HepG2 (cell line): ENCODE data around the gene FDXACB1. TPM values are rescaled to one million over a fixed set of nuclear protein-coding genes. Genes with fewer than 3 reads are reported as not detected.

Experiments
- EHMT2 ChIP-seq: fragments of 200-600 bp; sonication (generic); IDR thresholded peaks from 2 replicates; pipeline ENCODE4 v1.7.0; 2017; ENCODE audit warnings: antibody characterized with exemption, low read depth, low read length, borderline replicate concordance
- FLYWCH1 ChIP-seq: sonication (generic); formaldehyde crosslinking; IDR thresholded peaks from 2 replicates; pipeline ENCODE4 v1.8.1; 2023; ENCODE audit warnings: mild to moderate bottlenecking, missing genetic modification reagents
- HOXA9 ChIP-seq: sonication (generic); formaldehyde crosslinking; IDR thresholded peaks from 2 replicates; pipeline ENCODE4 v1.8.1; 2022; ENCODE audit warnings: missing genetic modification reagents, mild to moderate bottlenecking, moderate library complexity, borderline replicate concordance
- KAT2B ChIP-seq: fragments of 150-350 bp; IDR thresholded peaks from 2 replicates; pipeline ENCODE4 v1.6.1; 2014; ENCODE audit warnings: low read depth, low read length, borderline replicate concordance
- KDM4B ChIP-seq: sonication (generic); formaldehyde crosslinking; IDR thresholded peaks from 2 replicates; pipeline ENCODE4 v1.4.0; 2020; ENCODE audit warnings: missing genetic modification reagents
- RAD51 ChIP-seq: fragments of 450-650 bp; IDR thresholded peaks from 2 replicates; pipeline ENCODE4 v1.6.1; 2016; ENCODE audit warnings: borderline replicate concordance
- SIN3B ChIP-seq: fragments of 150-350 bp; IDR thresholded peaks from 2 replicates; pipeline ENCODE4 v1.6.1; 2014; ENCODE audit warnings: low read length
- THYN1 ChIP-seq: sonication (generic); formaldehyde crosslinking; IDR thresholded peaks from 2 replicates; pipeline ENCODE4 v1.8.1; 2023; ENCODE audit warnings: low read depth, mild to moderate bottlenecking, moderate library complexity, missing genetic modification reagents, borderline replicate concordance
- ZBTB20 ChIP-seq: sonication (generic); formaldehyde crosslinking; IDR thresholded peaks from 2 replicates; pipeline ENCODE4 v1.8.1; 2023; ENCODE audit warnings: missing genetic modification reagents, low read depth, mild to moderate bottlenecking, borderline replicate concordance
- ZFP1 ChIP-seq: IDR thresholded peaks from 2 replicates; pipeline ENCODE4 v1.6.1; 2016
- ZNF205 ChIP-seq: IDR thresholded peaks from 2 replicates; pipeline ENCODE4 v1.6.1; 2018; ENCODE audit warnings: missing biosample characterization, missing genetic modification reagents
- ZNF30 ChIP-seq: sonication (generic); formaldehyde crosslinking; IDR thresholded peaks from 2 replicates; pipeline ENCODE4 v1.5.0; 2020; ENCODE audit warnings: mild to moderate bottlenecking, missing genetic modification reagents
- ZNF329 ChIP-seq: sonication (generic); formaldehyde crosslinking; IDR thresholded peaks from 2 replicates; pipeline ENCODE4 v1.9.0; 2021; ENCODE audit warnings: low read depth, mild to moderate bottlenecking, missing genetic modification reagents
- polyA plus RNA-seq, 8 experiments: library from polyadenylated mRNA; depleted of rRNA in 3 of 8; stranded (reverse) in 7 of 8; unstranded in 1 of 8; fragments of >200 nt; fragmentation: Illumina TruSeq in 4 of 8; extraction: Trizol in 4 of 8; gene quantifications; 2 replicates each; pipeline versions ENCODE4 v1.2.1 to v1.2.3, GENCODE V29; 2011 to 2016; ENCODE audit warnings: low read depth in 4 of 8, missing spikeins in 1 of 8, mixed read lengths in 1 of 8; ENCODE audit not compliant: insufficient read depth in 1 of 8
- total RNA-seq, 5 experiments: library from RNA; depleted of rRNA; stranded (reverse); fragments of >200 nt; fragmentation: Illumina TruSeq; extraction: Trizol; gene quantifications; 2 replicates each; pipeline ENCODE4 v1.2.3, GENCODE V29; 2016; ENCODE audit warnings: low read depth in 1 of 5
- TF ChIP-seq, protein P1 (sequence below): sonication (generic); formaldehyde crosslinking; IDR thresholded peaks from 2 replicates; pipeline ENCODE4 v1.4.0; 2020; ENCODE audit warnings: missing genetic modification reagents
- TF ChIP-seq, protein P2 (sequence below): sonication (generic); IDR thresholded peaks from 2 replicates; pipeline ENCODE4 v1.6.1; 2016; ENCODE audit warnings: low read depth, borderline replicate concordance
- TF ChIP-seq, protein P3 (sequence below): sonication (generic); formaldehyde crosslinking; IDR thresholded peaks from 2 replicates; pipeline ENCODE4 v1.8.0; 2022; ENCODE audit warnings: mild to moderate bottlenecking, missing genetic modification reagents
- TF ChIP-seq, protein P4 (sequence below): sonication (generic); formaldehyde crosslinking; IDR thresholded peaks from 2 replicates; pipeline ENCODE4 v1.9.0; 2021; ENCODE audit warnings: mild to moderate bottlenecking, missing genetic modification reagents

The FDXACB1 gene
- total and polyA plus RNA-seq, 2 of the 13 experiments (the other 11 are each of a cell fraction or from before 2014, with no cell fraction given): 1.1 to 3.4 TPM

DNA sequence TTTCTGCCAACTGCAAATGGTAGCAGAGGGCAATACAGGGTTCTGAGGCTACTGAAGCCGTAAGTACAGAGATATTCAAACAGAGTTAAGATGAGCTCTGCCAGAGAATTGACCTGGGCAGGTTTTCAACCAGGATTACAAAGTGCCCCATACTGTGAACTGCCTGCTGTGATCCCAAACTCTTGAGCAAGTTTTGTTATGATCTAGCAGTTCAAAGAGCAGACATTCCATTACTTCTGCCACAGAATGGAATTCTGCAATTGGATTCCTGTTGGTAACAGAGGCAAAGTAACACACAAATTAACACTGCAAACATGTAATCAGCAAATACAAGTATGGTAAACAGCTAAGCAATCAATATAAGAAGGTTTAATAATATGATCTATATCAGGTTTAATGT is 38.8 kb downstream of the FDXACB1 start (continued):
- no peak for TF ChIP-seq EHMT2
- TF ChIP-seq ZNF30 (CRISPR knock-in tag): no peak
- no peak for TF ChIP-seq ZNF329 (CRISPR knock-in tag)
- no peak for TF ChIP-seq ZNF205 (CRISPR knock-in tag)
- TF ChIP-seq ZBTB20 (CRISPR knock-in tag): no peak
- no peak for TF ChIP-seq FLYWCH1
- TF ChIP-seq, protein P1, sequence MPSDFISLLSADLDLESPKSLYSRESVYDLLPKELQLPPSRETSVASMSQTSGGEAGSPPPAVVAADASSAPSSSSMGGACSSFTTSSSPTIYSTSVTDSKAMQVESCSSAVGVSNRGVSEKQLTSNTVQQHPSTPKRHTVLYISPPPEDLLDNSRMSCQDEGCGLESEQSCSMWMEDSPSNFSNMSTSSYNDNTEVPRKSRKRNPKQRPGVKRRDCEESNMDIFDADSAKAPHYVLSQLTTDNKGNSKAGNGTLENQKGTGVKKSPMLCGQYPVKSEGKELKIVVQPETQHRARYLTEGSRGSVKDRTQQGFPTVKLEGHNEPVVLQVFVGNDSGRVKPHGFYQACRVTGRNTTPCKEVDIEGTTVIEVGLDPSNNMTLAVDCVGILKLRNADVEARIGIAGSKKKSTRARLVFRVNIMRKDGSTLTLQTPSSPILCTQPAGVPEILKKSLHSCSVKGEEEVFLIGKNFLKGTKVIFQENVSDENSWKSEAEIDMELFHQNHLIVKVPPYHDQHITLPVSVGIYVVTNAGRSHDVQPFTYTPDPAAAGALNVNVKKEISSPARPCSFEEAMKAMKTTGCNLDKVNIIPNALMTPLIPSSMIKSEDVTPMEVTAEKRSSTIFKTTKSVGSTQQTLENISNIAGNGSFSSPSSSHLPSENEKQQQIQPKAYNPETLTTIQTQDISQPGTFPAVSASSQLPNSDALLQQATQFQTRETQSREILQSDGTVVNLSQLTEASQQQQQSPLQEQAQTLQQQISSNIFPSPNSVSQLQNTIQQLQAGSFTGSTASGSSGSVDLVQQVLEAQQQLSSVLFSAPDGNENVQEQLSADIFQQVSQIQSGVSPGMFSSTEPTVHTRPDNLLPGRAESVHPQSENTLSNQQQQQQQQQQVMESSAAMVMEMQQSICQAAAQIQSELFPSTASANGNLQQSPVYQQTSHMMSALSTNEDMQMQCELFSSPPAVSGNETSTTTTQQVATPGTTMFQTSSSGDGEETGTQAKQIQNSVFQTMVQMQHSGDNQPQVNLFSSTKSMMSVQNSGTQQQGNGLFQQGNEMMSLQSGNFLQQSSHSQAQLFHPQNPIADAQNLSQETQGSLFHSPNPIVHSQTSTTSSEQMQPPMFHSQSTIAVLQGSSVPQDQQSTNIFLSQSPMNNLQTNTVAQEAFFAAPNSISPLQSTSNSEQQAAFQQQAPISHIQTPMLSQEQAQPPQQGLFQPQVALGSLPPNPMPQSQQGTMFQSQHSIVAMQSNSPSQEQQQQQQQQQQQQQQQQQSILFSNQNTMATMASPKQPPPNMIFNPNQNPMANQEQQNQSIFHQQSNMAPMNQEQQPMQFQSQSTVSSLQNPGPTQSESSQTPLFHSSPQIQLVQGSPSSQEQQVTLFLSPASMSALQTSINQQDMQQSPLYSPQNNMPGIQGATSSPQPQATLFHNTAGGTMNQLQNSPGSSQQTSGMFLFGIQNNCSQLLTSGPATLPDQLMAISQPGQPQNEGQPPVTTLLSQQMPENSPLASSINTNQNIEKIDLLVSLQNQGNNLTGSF (CRISPR knock-in tag): no peak
- TF ChIP-seq, protein P2, sequence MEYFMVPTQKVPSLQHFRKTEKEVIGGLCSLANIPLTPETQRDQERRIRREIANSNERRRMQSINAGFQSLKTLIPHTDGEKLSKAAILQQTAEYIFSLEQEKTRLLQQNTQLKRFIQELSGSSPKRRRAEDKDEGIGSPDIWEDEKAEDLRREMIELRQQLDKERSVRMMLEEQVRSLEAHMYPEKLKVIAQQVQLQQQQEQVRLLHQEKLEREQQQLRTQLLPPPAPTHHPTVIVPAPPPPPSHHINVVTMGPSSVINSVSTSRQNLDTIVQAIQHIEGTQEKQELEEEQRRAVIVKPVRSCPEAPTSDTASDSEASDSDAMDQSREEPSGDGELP: no peak
- no peak for TF ChIP-seq SIN3B
- TF ChIP-seq, protein P3, sequence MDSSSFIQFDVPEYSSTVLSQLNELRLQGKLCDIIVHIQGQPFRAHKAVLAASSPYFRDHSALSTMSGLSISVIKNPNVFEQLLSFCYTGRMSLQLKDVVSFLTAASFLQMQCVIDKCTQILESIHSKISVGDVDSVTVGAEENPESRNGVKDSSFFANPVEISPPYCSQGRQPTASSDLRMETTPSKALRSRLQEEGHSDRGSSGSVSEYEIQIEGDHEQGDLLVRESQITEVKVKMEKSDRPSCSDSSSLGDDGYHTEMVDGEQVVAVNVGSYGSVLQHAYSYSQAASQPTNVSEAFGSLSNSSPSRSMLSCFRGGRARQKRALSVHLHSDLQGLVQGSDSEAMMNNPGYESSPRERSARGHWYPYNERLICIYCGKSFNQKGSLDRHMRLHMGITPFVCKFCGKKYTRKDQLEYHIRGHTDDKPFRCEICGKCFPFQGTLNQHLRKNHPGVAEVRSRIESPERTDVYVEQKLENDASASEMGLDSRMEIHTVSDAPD: no peak
- no peak for TF ChIP-seq THYN1 (CRISPR knock-in tag)
- TF ChIP-seq HOXA9: no peak
- TF ChIP-seq, protein P4, sequence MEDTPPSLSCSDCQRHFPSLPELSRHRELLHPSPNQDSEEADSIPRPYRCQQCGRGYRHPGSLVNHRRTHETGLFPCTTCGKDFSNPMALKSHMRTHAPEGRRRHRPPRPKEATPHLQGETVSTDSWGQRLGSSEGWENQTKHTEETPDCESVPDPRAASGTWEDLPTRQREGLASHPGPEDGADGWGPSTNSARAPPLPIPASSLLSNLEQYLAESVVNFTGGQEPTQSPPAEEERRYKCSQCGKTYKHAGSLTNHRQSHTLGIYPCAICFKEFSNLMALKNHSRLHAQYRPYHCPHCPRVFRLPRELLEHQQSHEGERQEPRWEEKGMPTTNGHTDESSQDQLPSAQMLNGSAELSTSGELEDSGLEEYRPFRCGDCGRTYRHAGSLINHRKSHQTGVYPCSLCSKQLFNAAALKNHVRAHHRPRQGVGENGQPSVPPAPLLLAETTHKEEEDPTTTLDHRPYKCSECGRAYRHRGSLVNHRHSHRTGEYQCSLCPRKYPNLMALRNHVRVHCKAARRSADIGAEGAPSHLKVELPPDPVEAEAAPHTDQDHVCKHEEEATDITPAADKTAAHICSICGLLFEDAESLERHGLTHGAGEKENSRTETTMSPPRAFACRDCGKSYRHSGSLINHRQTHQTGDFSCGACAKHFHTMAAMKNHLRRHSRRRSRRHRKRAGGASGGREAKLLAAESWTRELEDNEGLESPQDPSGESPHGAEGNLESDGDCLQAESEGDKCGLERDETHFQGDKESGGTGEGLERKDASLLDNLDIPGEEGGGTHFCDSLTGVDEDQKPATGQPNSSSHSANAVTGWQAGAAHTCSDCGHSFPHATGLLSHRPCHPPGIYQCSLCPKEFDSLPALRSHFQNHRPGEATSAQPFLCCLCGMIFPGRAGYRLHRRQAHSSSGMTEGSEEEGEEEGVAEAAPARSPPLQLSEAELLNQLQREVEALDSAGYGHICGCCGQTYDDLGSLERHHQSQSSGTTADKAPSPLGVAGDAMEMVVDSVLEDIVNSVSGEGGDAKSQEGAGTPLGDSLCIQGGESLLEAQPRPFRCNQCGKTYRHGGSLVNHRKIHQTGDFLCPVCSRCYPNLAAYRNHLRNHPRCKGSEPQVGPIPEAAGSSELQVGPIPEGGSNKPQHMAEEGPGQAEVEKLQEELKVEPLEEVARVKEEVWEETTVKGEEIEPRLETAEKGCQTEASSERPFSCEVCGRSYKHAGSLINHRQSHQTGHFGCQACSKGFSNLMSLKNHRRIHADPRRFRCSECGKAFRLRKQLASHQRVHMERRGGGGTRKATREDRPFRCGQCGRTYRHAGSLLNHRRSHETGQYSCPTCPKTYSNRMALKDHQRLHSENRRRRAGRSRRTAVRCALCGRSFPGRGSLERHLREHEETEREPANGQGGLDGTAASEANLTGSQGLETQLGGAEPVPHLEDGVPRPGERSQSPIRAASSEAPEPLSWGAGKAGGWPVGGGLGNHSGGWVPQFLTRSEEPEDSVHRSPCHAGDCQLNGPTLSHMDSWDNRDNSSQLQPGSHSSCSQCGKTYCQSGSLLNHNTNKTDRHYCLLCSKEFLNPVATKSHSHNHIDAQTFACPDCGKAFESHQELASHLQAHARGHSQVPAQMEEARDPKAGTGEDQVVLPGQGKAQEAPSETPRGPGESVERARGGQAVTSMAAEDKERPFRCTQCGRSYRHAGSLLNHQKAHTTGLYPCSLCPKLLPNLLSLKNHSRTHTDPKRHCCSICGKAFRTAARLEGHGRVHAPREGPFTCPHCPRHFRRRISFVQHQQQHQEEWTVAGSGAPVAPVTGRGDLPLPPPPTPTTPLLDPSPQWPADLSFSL (CRISPR knock-in tag): no peak
- no peak for TF ChIP-seq KDM4B (CRISPR knock-in tag)
- TF ChIP-seq ZFP1 (CRISPR knock-in tag): no peak
- TF ChIP-seq KAT2B: no peak
- no peak for TF ChIP-seq RAD51
